Muscle of arm (tissue), 12 donors: Measurements from ENCODE around the gene CXCR2. TPM values are rescaled to one million over a fixed set of nuclear protein-coding genes. Genes with fewer than 3 reads are reported as not detected.

ENCODE experiments used
- DNase-seq: peaks from one replicate; pipeline ENCODE4 v3.0.0-alpha.2; 2013
- polyA plus RNA-seq, 12 donors: library from polyadenylated mRNA; unstranded; fragments of 120-200 nt; gene quantifications; one replicate each; pipeline ENCODE4 v1.2.1, GENCODE V29; 2013; ENCODE audit not compliant: insufficient read length in 12 of 12

The CXCR2 gene
- polyA plus RNA-seq, 12 donors: 0.20 to 1.4 (median 0.34) TPM; not detected in 2

DNA sequence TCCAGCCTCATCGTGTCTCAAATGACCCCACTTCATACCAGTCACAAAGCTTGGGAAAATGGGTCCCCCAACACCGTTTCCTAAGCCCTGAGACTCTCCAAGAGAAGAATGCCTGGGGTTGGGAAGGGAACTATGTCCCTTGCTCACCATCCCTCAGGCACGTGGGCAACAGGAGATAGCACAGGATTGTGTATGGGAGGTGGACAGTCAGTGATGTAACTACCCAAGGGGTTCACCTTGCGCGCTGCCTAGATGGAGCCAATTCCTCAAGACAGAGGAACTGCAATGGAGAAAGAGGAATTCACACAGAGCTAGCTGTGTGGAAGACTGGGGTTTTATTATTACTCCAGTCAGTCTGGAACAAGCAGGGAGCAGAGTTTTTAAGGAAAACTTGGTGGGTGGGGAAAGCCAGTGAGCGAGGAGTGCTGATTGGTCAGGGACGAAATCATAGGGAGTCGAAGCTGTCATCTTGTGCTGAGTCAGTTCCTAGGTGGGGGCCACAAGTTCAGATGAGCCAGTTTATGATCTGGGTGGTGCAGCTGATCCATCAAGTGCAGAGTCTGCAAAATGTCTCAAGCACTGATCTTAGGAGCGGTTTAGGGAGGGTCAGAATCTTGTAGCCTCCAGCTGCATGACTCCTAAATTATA lies 54.8 kb downstream of the CXCR2 start:
- no peak for DNase-seq

DNA sequence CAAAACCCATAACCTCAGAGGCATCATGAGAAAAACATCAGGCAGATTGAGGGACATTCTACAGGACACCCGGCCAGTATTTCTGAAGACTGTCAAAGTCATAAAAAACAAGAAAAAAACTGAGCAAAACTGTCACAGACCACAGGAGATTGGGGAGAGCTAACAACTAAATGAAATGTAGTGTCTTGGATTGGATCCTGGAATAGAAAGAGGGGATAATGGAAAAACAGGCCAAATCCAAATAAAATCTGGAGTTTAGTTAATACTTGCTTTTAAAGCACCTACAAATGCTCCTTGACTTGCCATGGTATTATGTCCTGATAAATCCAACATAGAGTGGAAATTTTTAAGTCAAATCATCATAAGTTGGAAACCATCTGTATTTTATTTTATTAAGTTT lies 58.5 kb downstream of the CXCR2 start:
- peak; percentile 52 for DNase-seq

DNA sequence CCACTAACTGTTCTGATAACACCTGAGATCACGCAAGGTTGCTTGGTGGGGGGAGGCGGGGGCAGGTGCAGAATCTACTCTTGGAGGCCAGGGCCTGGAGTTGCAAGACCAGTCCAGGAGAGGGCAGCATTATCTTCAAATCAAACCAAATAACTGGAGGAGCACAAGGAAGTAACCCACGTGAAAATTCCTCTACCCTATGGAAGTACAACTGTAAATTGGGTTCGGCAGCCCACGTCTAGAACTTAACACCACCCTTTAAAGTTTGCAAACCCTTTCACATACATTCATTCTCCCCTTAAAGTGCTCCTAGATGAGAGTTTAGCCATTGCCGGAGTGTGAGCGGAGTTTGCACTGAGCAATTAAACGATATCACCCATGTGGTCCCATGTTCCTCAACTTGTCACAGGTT lies 60.5 kb downstream of the CXCR2 start:
- no peak for DNase-seq

Other genes with a start within 250 kb of the CXCR2 start
- gene TNS1, start 123.0 kb upstream of the CXCR2 start, polyA plus RNA-seq: 100 to 1,000 TPM in 11 of 12 donors, 10 to 100 TPM in 1; 88.6 to 146 (median 122) TPM
- gene RUFY4, start 56.8 kb upstream of the CXCR2 start, polyA plus RNA-seq: under 1 TPM in 4 of 12 donors, not detected in 8; 0.08 to 0.68 (median 0.39) TPM
- gene CXCR1, start 40.9 kb downstream of the CXCR2 start, polyA plus RNA-seq: under 1 TPM in 5 of 12 donors, not detected in 7; 0.07 to 0.36 (median 0.28) TPM
- 100 to 1,000 TPM in 11 of 12 donors, not detected in 1; 192 to 390 (median 260) TPM for gene ARPC2, start 91.2 kb downstream of the CXCR2 start, polyA plus RNA-seq
- gene GPBAR1, start 135.0 kb downstream of the CXCR2 start, polyA plus RNA-seq: 1 to 10 TPM in 10 of 12 donors, not detected in 2; 1.2 to 2.9 (median 1.8) TPM
- gene AAMP, start 144.1 kb downstream of the CXCR2 start, polyA plus RNA-seq: 10 to 100 TPM in 11 of 12 donors, not detected in 1; 74.7 to 93.4 (median 82.9) TPM
- 100 to 1,000 TPM in 1 of 12 donors, 10 to 100 TPM in 10, not detected in 1; 38.8 to 123 (median 42.4) TPM for gene PNKD, start 144.5 kb downstream of the CXCR2 start, polyA plus RNA-seq
- 100 to 1,000 TPM in 4 of 12 donors, 10 to 100 TPM in 7, not detected in 1; 81.2 to 112 (median 93.7) TPM for gene TMBIM1, start 166.5 kb downstream of the CXCR2 start, polyA plus RNA-seq
- under 1 TPM in 4 of 12 donors, not detected in 8; 0.09 to 0.16 (median 0.13) TPM for gene CATIP, start 230.8 kb downstream of the CXCR2 start, polyA plus RNA-seq